Endothelial cell of umbilical vein (primary cell): ENCODE measurements around the gene CXCL13. TPM values are rescaled to one million over a fixed set of nuclear protein-coding genes. Genes with fewer than 3 reads are reported as not detected.
"Not testable (repeated sequence)": the region's sequence is repeated elsewhere in the genome, so short reads cannot be mapped to it uniquely, and the experiment has no call there.

ENCODE experiments used
- BruUV-seq: library from RNA; stranded (reverse); fragments of 400-500 nt; replicated peaks from 2 replicates; lab custom pipeline; 2021; lab: Mats Ljungman, UMichigan
- CTCF ChIA-PET: fragments of 300-600, 350-600 bp; sonication (Branson Sonifier 250); formaldehyde crosslinking; loops from one replicate; lab custom pipeline; 2021; ENCODE audit warnings: antibody characterized with exemption, inconsistent platforms; lab: Charles Lee
- POLR2A ChIA-PET: fragments of 300-600, 350-600 bp; sonication (Branson Sonifier 250); formaldehyde crosslinking; loops from one replicate; lab custom pipeline; 2021; ENCODE audit warnings: antibody characterized with exemption, inconsistent platforms; lab: Charles Lee
- DNase-seq: peaks from one replicate; pipeline ENCODE4 v3.0.0-alpha.2; 2011; ENCODE audit warnings: low read depth, low spot score
- FAIRE-seq: peaks from 2 replicates; lab custom pipeline; 2011; peaks lifted over from hg19 to GRCh38; lab: Jason Lieb, UNC
- H2AFZ ChIP-seq: 2 replicates; pipeline ENCODE4 v1.6.0; 2012; ENCODE audit warnings: low read depth, low read length, control low read depth, inconsistent platforms
- H3K27ac ChIP-seq: 2 replicates; pipeline ENCODE4 v1.5.1; 2011; ENCODE audit warnings: low read depth, mild to moderate bottlenecking, control low read depth, low read length, moderate library complexity; ENCODE audit not compliant: insufficient read depth
- H3K27me3 ChIP-seq, 2 experiments: 2 replicates each; pipeline versions ENCODE4 v1.6.0 to v1.6.1; 2011; ENCODE audit warnings: low read length in 2 of 2, mixed read lengths in 1 of 2; ENCODE audit not compliant: control insufficient read depth in 2 of 2, insufficient read depth in 2 of 2
- H3K36me3 ChIP-seq, 2 experiments: 2 replicates in 1 of 2; 3 replicates in 1 of 2; pipeline ENCODE4 v1.5.1; 2011; ENCODE audit warnings: low read length in 2 of 2, mild to moderate bottlenecking in 1 of 2, moderate library complexity in 1 of 2; ENCODE audit not compliant: control insufficient read depth in 2 of 2, insufficient read depth in 2 of 2; ENCODE audit errors: extremely low read depth in 1 of 2
- H3K4me1 ChIP-seq: 3 replicates; pipeline ENCODE4 v1.5.1; 2011; ENCODE audit warnings: mild to moderate bottlenecking, low read length; ENCODE audit not compliant: control insufficient read depth, insufficient read depth; ENCODE audit errors: extremely low read depth
- H3K4me2 ChIP-seq: 2 replicates; pipeline ENCODE4 v1.6.1; 2011; ENCODE audit warnings: low read length, control low read depth, mixed read lengths; ENCODE audit not compliant: insufficient read depth
- H3K4me3 ChIP-seq, 3 experiments: fragments of 200-600 bp in 1 of 3; sonication (generic), shearing (Covaris generic) in 1 of 3; replicated peaks in 1 of 3; 2 replicates each; pipeline ENCODE4 v1.5.1; 2011 to 2016; ENCODE audit warnings: control low read depth in 3 of 3, low read length in 3 of 3, mild to moderate bottlenecking in 2 of 3, inconsistent platforms in 1 of 3, low read depth in 1 of 3, moderate library complexity in 1 of 3; ENCODE audit not compliant: insufficient read depth in 1 of 3
- H3K79me2 ChIP-seq: 2 replicates; pipeline ENCODE4 v1.6.0; 2012; ENCODE audit warnings: low read length, inconsistent platforms; ENCODE audit not compliant: control insufficient read depth, insufficient read depth
- H3K9ac ChIP-seq: replicated peaks from 2 replicates; pipeline ENCODE3; 2011; ENCODE audit warnings: low read length, control low read depth; ENCODE audit not compliant: insufficient read depth; ENCODE audit errors: extremely low read depth
- H3K9me1 ChIP-seq: replicated peaks from 3 replicates; pipeline ENCODE4 v1.6.0; 2011; ENCODE audit warnings: mild to moderate bottlenecking, low read length; ENCODE audit not compliant: control insufficient read depth, insufficient read depth; ENCODE audit errors: extremely low read depth
- H3K9me3 ChIP-seq: replicated peaks from 2 replicates; pipeline ENCODE4 v1.5.1; 2012; ENCODE audit warnings: low read length, inconsistent platforms; ENCODE audit not compliant: control insufficient read depth, insufficient read depth
- H4K20me1 ChIP-seq: replicated peaks from 2 replicates; pipeline ENCODE3; 2011; ENCODE audit warnings: mild to moderate bottlenecking, low read length; ENCODE audit not compliant: control insufficient read depth, insufficient read depth; ENCODE audit errors: extremely low read depth
- EZH2 ChIP-seq: IDR thresholded peaks from 2 replicates; pipeline ENCODE4 v1.6.1; 2012; ENCODE audit warnings: borderline replicate concordance, low read depth, mild to moderate bottlenecking, moderate library complexity, low read length, inconsistent platforms; ENCODE audit not compliant: severe bottlenecking
- FOS ChIP-seq: IDR thresholded peaks from 2 replicates; pipeline ENCODE4 v1.6.1; 2011; ENCODE audit warnings: mild to moderate bottlenecking, low read length, moderate library complexity, borderline replicate concordance; ENCODE audit not compliant: insufficient read depth
- GATA2 ChIP-seq: IDR thresholded peaks from 2 replicates; pipeline ENCODE4 v1.7.0; 2011; ENCODE audit warnings: low read depth, mild to moderate bottlenecking, moderate library complexity, mixed read lengths, low read length; ENCODE audit not compliant: insufficient read length, insufficient read depth
- JUN ChIP-seq: IDR thresholded peaks from 2 replicates; pipeline ENCODE4 v1.6.1; 2011; ENCODE audit warnings: borderline replicate concordance, low read depth; ENCODE audit not compliant: insufficient read length, insufficient read depth
- MAX ChIP-seq: IDR thresholded peaks from 2 replicates; pipeline ENCODE4 v1.6.1; 2011; ENCODE audit not compliant: insufficient read depth, insufficient read length
- MYC ChIP-seq: IDR thresholded peaks from one replicate; pipeline ENCODE4 v1.6.1; 2011; ENCODE audit warnings: mild to moderate bottlenecking, low read depth, low read length
- POLR2A ChIP-seq: IDR thresholded peaks from 2 replicates; pipeline ENCODE4 v1.6.1; 2012; ENCODE audit warnings: low read depth, mild to moderate bottlenecking, control low read depth, low read length
- POLR2AphosphoS5 ChIP-seq: IDR thresholded peaks from 2 replicates; pipeline ENCODE4 v1.6.1; 2012; ENCODE audit warnings: low read depth, mild to moderate bottlenecking, control low read depth, low read length, moderate library complexity; ENCODE audit not compliant: insufficient read depth
- dilution Hi-C: fragments of 300-500 bp; cut with MboI; formaldehyde crosslinking; loops from one replicate; pipeline ENCODE4 v1.15.0; 2019; ENCODE audit warnings: low sequenced_read_pairs; ENCODE audit not compliant: extremely low pct_ligation_motif_present
- intact Hi-C: fragments of 100-400 bp; cut with micrococcal nuclease; formaldehyde crosslinking; loops from one replicate; pipeline ENCODE4 v1.10.0; 2022
- polyA plus RNA-seq, 4 experiments: library from polyadenylated mRNA; depleted of rRNA in 3 of 4; stranded (reverse) in 3 of 4; unstranded in 1 of 4; fragments of >200 nt; gene quantifications; 2 replicates each; pipeline versions ENCODE4 v1.2.1 to v1.2.3, GENCODE V29; 2011 to 2012; ENCODE audit warnings: missing spikeins in 1 of 4
- total RNA-seq: library from RNA; stranded (reverse); gene quantifications from 2 replicates; pipeline ENCODE4 v1.2.3, GENCODE V29; 2021

The CXCL13 gene
- total and polyA plus RNA-seq, 2 donors (not counting 3 experiments of a cell fraction or from before 2014, with no cell fraction given), result not detected

- intact Hi-C loops, result no loop called here
- no TSS peak for BruUV-seq
- H3K79me2 ChIP-seq, result no peaks in the 10 kb centered on the region
- CTCF ChIA-PET, result no interaction called here
- POLR2A ChIA-PET, result no interaction called here
- H3K4me3 ChIP-seq, result no peak overlapping the region
- no peak overlapping the region for H3K27ac ChIP-seq
- peaks cover 2 to 5% of the 10 kb centered on the region in 2 experiments for H3K27me3 ChIP-seq
- no peak for TF ChIP-seq GATA2
- no peak for TF ChIP-seq POLR2AphosphoS5
- no peak for TF ChIP-seq FOS
- TF ChIP-seq EZH2, result no peak
- TF ChIP-seq MAX, result no peak
- TF ChIP-seq POLR2A, result no peak
- no peak for TF ChIP-seq JUN
- no peak for TF ChIP-seq MYC
- H2AFZ ChIP-seq, result no peak overlapping the region
- H3K36me3 ChIP-seq, result no peaks in the 10 kb centered on the region
- H3K9me3 ChIP-seq, result no peaks in the 10 kb centered on the region
- no peaks in the 10 kb centered on the region for H4K20me1 ChIP-seq
- dilution Hi-C loops, result no loop called here
- FAIRE-seq, result no peak
- DNase-seq, result no peak
- no peak overlapping the region for H3K9ac ChIP-seq
- no peaks in the 10 kb centered on the region for H3K9me1 ChIP-seq
- no peak overlapping the region for H3K4me2 ChIP-seq
- no peaks in the 10 kb centered on the region for H3K4me1 ChIP-seq
Observed at GRCh38 chr4:77653162-77653758, 47.6 kb downstream of the CXCL13 start.

GRCh38 chr4:77660318-77660717 lies 54.7 kb downstream of the CXCL13 start:
- H3K27me3 ChIP-seq, FAIRE-seq, DNase-seq, H3K79me2 ChIP-seq, BruUV-seq, POLR2A ChIA-PET, H4K20me1 ChIP-seq, H3K9ac ChIP-seq, H3K4me3 ChIP-seq, intact Hi-C loops, H3K4me2 ChIP-seq, dilution Hi-C loops, H3K36me3 ChIP-seq, H3K9me3 ChIP-seq, H3K4me1 ChIP-seq, H2AFZ ChIP-seq, H3K27ac ChIP-seq, H3K9me1 ChIP-seq: not testable (repeated sequence)
- CTCF ChIA-PET, result interaction anchor here (1.0 kb wide), 1 partner anchor 10 kb away, joined by 3 read pairs; no protein-coding TSS in a partner anchor

Other genes with a start within 250 kb of the CXCL13 start
- gene CNOT6L, start 213.5 kb downstream of the CXCL13 start, total RNA-seq, result 60.7 and 66.8 TPM in 2 replicates
- gene CNOT6L, start 213.5 kb downstream of the CXCL13 start, polyA plus RNA-seq, result 7.7 and 8.5 TPM in 2 replicates